HG02943 (cell line): ENCODE measurements around the gene RFC1.
A peak's percentile ranks its signal among the peaks of the same experiment; 100 is the strongest.

ENCODE experiments used
- ATAC-seq: cut with Tn5 transposase; IDR thresholded peaks from one replicate; pipeline ENCODE4 v1.9.1; 2021; ENCODE audit warnings: mild to moderate bottlenecking, low read depth, moderate library complexity; ENCODE audit not compliant: unreplicated experiment

RFC1 gene

DNA sequence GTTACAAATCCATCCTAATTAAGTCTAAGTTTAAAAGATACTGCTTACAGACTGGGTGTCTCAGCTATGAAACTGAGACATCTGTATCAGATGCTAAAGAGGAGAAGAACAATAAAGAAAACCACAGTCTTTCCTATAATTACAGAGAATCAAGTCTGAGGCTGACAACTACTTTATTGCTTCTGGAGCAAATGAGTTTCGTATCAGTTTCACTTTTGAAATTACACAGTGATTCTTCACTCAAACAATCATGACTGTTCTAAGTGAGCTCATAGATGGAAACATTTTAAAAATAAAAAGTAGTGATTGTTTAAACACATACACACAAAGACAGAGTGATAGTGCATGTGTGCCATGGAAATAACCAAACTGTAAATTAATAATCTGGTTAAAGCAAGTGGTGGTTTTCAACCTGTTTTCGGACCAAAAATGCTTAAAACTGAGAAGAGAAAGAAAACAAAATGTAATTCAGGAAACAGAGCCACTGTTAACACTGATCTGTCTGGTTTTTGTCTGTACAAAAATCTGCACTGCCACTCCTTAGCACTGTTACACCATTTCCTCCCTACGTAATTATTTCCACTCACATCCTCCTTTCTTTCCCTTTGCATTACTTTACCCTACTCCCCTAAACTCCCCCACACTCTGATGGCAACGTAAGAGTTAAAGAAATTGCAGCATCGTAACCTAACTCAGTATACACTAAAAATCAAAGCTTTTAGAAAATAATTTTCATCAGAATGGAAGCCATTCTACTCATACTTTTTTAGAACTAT, 12.5 kb downstream of the RFC1 start:
- ATAC-seq: peak; percentile 74

DNA sequence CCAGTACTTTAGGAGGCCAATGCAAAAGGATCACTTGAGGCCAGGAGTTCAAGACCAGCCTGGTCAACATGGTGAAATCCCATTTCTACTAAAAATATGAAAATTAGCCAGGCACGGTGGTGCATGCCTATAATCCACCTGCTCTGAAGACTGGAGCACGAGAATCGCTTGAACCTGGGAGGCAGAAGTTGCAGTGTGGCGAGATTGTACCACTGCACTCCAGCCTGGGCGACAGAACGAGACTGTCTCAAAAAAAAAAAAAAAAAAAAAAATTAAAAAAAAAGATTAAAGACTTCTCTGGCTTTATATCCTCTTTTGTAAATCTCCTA, 13.0 kb downstream of the RFC1 start:
- peak; percentile 18 for ATAC-seq

DNA sequence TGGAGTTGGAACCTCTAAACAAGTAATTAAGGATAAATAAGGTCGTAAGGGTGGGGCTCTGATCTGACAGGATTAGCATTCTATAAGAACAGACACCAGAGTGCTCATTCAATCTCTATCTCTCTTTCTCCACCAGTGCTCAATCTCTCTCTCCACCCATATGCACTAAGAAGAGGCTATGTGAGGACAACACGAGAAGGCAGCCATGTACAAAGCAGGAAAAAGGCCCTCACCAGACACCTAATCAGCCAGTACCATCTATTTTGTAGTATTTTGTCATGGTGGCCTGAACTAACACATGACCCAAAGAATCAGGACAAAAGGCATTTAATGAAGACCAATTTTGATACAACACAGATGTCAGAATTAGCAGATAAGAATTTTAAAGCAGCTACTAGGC, 16.8 kb downstream of the RFC1 start:
- ATAC-seq: no peak

DNA sequence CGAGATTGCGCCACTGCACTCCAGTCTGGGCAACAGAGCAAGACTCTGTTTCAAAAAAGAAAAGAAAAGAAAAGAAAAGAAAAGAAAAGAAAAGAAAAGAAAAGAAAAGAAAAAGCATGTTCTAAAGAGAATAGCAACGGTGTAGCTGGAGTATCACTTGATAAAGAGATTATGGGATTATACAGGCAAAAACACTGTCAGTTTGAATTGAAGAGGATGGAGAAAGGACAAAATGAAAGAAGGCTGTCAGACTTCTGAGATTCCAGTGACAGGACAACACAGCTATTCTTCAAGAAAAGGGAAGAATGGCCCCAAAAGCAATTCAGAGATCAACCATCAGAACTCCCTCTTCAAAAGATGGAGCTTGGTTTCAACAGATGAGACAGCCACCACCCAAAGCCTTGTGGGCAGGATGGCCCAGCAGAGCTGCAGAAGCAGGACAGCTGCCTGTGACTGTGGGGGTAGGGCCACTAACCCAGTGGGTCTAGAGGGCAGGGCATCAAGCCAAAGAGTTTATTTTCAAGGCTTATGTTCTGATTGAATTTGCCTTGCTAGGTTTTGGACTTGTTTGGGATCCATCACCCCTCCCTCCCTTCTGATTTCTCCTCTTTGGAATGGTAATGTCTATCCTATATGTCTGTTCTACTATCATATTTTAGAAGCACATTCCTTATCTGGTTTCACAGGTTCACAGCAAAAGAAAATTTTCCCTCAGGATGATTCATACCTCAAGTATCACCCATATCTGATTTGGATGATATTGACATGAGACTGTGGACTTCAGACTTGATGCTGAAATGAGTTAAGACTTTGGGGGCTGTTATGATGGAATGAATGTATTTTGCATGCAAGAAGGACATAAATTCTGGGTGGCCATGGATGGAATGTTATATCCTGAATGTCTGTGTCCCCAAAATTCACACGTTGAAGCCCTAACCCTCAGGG, 17.5 kb downstream of the RFC1 start:
- no peak for ATAC-seq

DNA sequence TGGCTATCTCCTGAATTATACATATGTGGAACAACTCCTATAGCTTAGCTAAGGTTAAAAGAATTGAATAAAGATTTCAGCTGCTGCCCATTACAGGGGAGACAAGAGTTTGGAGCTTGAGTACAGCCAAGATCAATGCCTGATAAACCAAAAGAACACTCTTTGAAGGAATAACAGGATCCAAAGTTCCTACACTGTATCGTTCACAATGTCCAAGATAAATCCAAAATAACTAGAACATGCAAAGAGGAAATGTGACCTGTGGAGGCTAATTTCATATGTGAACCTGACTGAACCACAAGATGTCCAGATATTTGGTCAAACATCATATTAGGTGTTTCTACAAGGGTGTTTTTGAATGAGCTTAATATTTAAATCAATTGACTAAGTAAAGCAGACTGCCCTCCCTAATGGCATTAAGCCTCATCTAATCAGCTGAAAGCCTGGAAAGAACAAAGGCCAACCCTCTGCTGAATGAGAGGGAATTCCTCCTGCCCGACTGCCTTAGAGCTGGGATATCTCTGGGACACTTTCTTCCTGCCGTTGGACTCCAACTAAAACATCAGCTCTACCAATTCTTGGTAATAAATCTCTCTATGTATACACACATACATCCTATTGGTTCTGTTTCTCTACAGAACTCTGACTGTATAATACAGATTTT, 19.2 kb downstream of the RFC1 start:
- no peak for ATAC-seq

DNA sequence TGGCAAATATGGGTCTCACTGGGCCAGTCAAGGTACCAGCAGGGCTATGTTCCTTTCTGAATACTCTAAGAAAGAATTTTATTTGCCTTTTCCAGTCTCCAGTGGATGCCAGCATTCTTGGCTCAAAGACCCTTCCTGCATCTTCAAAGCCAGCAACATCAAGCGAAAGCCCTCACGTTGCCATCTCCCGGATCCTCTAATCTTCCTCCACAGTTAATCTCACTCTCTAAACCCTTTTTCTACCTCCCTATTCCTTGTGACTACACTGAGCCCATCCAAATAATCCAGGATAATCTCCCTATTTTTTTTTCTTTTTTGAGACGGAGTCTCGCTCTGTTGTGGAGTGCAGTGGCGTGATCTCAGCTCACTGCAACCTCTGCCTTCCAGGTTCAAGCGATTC, 23.4 kb downstream of the RFC1 start:
- no peak for ATAC-seq

DNA sequence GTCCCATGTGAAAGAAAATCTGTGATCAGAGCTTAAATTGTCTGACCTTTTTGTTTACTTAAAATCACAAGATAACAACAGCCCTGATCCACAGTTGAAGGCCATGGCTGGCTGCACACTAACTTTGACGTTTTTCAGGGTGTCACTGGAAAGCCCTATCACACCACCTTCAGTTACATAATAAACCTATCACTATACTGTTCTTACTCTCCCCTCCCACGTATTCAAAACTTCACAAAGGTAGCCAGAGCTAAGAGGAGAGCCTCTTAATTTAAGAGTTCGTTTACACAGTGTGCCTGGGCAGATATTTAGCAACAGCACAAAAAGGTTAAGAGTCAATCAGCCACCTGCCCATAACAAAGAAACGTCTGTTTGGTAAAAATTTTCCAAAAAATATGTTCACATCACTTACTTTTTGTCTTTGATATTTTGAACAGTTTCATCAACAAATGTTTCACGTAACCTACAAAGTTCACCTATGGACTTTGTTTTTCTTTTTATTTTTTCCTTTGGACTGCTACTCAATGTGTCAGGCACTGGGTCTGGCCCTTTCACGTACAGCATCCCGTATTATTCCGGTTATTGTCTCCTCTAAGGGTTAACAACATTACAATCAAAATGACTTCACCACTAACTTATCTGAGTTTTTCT, 25.0 kb downstream of the RFC1 start:
- ATAC-seq: no peak

DNA sequence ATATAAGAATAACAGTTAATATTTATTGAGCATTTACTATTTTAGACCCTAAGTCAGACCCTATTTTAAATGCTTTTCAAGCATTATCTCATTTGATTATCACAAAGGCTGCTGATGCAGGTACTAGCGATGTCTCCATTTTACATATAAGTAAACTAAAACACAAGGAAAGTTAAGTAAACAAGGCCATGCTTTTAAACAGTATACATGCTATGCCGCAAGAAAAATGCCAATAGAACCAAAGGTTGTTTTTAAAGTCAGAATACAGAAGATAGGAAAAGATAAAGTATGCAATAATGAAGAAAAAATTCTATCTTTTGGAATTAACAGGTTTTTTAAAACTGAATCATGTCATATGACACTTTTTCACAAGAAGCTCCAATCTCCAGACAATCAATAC, 26.2 kb downstream of the RFC1 start:
- no peak for ATAC-seq

DNA sequence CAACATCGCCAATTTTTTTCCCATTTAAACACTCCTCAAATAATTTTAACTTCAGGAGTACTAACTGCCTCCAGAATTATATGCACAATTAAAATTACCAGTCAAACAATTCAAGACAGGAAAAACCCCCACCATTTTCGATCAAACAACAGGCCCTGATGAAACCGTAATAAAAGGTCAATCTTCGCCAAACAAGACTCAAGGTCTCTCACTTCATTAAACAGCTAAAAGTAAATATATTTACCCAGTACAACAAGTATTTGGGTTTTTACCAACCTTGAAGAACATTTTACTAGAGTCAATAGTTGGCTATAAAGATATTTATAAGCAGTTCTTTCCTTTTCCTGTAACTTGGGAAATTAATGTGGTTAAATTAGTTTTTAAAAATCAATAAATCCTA, 28.3 kb downstream of the RFC1 start:
- ATAC-seq: no peak

DNA sequence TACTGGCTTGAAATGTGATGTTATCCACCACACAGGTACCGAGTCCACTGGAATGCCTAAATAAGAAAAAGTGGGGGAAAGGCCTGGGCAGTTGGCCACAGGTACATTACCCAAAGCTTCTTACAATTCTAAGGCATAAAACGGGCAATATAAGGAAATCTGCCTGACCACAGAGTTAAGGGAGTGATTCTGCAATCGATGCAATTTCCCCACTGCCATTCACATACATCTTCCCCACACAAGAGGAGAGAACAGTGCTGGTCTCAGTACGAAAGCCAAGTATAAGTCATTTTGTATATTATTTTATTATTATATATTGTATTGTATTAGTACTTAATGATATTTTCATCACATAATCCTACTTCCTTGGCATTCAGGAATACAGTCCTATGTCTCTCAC, 30.6 kb downstream of the RFC1 start:
- no peak for ATAC-seq

DNA sequence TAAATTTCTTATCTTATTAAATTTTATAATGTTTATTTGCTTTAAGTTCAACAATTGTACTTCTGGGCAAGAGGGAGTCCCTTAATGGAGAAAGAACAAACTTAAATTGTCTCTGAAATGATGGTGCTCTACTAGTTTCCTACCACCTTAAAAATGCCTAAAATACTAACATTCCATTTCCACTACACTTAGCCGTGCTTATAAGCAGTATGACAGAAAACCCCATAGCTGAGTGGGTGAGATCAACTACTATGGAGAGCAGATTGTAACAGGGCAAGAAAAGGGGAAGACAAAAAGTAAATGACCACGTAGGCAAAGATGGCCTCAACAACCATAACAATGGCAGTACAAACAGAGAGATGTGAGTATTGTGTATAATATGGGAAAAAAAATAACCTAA, 35.0 kb downstream of the RFC1 start:
- no peak for ATAC-seq

DNA sequence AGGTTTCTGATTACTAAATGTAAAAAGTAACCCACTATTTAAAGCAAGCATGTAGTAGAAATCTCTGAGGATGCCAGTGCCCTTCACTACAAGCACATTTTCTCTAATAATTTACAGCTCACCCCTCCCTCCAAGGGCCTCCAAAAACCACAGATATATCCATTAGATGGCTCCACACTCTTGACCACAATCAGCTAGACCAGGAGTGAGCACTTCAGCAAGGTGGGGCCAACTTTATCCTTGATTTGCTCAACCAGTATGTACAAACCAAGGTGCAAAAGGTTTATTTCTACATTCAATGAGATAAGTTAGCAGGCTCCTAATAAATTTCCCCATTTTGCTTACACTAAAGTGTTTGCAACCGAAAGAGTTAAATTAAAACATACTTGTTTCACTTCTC, 35.8 kb downstream of the RFC1 start:
- no peak for ATAC-seq

DNA sequence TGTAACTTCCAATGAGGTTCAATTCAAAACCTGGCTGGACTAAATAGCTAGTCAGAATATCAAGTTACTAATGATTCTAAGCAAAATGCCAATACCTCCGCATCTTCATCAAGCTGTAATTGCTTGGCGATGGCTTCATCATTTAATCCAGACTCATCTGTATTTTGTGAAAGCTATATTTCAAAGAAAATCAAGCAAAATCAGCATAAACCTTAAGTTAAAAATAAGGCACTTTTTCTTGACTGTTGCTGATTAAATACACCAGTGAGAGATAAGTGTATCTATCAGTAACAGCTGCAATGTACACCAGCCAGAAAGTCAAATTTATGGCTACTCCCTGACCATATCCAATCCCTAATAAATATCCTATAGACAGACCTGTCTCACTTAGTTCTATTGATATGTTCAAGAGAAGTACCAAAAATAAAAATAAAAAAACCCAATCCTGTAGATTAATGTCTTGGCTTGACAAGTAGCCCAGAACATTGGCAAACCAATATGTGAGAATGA, 39.6 kb downstream of the RFC1 start:
- ATAC-seq: no peak

DNA sequence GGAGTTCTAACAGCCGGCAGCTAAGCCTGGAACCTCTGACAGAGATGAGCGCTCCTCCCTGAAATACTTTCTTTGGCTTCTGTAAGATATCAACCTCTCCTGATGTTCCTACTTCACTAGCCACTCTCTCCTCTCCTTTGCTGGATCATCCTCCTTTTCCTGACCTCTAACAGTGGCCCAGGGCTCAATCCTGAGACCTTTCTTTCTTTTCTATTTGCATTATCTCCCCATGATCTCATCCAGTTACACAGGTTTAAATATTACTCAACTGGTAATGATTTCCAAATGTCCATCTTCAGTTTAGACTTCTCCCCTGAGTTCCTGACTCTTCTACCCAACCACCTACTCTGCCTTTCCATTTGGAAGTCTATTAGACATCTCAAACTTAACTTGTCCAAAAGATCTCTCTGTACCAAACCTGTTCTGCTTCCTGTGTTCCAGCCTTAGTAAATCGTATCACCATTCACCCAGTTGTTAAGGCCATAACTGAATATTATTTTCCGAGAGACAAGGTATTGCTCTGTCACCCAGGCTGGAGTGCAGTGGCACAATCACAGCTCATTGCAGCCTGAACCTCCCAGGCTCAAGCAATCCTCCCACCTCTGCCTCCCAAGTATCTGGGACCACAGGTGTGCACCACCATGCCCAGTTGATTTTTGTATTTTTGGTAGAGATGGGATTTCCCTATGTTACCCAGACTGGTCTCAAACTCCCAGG, 41.1 kb downstream of the RFC1 start:
- no peak for ATAC-seq

DNA sequence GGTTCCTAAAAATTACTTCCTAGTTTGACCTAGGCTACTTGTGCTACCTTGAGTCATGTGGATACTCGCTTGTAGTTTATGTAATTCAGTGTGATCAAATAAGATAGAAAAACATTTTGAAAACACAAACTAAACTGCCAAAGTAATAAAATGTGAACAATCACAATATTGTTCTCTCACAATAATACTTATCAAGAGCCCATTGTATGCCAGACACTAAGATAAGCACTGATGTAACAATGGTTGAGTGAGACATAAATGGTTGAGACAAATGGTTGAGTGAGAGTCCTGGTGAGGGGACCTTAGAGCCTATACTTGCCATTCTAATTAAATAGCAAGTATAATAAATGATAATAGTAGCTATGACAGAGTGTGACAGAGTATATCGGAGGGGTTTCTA, 41.7 kb downstream of the RFC1 start:
- ATAC-seq: no peak

DNA sequence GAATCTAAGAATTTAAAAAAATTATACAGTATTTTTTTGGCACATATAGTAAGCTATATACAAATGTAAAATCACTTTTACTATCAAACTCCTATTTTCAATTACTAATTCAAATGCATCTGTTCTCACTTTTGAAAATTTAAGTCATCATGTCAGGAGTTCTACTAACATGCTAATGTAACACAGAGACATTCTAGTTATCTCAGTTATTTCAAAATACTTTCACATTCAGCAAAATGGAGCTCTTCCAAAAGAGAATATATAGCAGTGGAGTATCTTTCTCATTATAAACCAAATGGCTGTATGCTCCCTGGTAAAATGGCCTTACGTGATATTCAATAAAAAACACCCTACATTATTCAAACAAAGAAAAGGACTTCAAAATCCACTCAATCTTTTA, 42.3 kb downstream of the RFC1 start:
- ATAC-seq: no peak

DNA sequence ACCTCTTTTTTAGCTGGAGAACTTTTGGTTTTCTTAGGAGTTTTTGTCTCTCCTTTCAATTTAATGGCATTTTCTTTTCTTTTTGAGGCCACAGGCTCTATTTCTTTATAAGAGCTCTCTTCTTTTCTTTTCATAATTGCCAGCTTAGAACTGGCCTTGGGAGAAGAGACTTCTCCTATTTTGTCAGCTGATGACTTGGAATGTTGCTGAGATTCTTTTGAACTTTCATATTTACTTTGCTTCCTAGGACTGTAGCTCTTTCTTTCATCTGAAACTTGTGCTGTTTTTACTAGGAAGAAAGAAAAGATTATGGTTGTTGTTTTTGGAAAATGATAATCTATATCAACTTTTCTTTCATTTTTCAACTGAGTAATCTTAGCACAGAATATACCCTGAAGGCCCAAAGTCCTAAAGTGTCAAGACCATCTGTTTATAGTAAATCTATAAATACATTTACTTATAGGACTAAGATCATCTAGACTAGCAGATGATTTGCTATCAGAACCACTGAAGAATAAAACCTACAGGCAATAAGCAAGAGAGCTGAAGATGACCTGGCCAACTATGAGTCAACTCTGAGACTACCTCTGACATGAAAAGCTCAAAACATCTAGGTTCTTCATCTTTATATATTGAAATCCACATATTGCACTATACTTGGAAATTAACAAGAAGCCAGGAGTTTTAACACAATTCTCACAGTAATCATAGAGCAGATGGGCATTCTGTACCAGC, 45.6 kb downstream of the RFC1 start:
- ATAC-seq: no peak

DNA sequence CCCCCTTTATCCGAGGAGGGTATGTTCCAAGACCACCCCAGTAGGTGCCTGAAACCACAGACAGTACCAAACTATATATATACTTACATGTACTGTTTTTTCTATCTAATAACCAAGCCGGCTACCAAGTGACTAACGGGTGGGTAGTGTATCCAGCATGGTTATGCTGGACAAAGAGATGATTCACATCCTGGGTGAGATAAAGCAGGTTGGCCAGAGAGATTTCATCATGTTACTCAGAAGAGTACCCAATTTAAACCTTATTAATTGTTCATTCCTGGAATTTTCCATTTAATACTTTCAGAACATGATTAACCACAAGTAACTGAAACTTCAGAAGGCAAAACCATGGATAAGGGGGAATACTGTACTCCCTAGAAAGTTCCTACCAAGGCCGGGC, 46.5 kb downstream of the RFC1 start:
- no peak for ATAC-seq

DNA sequence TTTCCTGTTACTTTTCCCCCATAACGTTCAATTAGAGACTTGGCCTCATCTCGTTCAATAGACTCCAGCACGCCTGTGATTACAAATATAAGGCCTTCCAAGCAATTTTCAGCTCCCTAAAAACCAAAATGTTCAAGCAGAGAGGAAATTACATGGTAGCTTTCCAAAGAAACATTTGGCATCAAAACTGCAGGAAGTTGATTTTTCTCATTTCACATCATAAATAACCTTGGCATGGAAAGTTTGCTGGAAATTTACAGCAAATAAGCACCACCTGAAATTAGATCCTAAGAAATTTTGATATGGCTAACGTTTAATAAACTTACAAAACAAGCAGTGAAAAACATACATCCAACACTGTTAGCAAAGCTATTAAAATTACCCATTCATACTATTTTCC, 53.3 kb downstream of the RFC1 start:
- ATAC-seq: no peak
